B cell (primary cell): ENCODE data around the gene RAI1.

Experiments
- EZH2 ChIP-seq: IDR thresholded peaks from 2 replicates; pipeline ENCODE4 v1.6.1; 2012; ENCODE audit warnings: borderline replicate concordance, low read depth, mild to moderate bottlenecking, moderate library complexity, low read length; ENCODE audit not compliant: insufficient read depth, poor library complexity, severe bottlenecking
- TF ChIP-seq, protein P1 (sequence below): fragments of 200-600 bp; IDR thresholded peaks from one replicate; pipeline ENCODE4 v1.8.0; 2022; ENCODE audit warnings: antibody characterized with exemption, mild to moderate bottlenecking

DNA sequence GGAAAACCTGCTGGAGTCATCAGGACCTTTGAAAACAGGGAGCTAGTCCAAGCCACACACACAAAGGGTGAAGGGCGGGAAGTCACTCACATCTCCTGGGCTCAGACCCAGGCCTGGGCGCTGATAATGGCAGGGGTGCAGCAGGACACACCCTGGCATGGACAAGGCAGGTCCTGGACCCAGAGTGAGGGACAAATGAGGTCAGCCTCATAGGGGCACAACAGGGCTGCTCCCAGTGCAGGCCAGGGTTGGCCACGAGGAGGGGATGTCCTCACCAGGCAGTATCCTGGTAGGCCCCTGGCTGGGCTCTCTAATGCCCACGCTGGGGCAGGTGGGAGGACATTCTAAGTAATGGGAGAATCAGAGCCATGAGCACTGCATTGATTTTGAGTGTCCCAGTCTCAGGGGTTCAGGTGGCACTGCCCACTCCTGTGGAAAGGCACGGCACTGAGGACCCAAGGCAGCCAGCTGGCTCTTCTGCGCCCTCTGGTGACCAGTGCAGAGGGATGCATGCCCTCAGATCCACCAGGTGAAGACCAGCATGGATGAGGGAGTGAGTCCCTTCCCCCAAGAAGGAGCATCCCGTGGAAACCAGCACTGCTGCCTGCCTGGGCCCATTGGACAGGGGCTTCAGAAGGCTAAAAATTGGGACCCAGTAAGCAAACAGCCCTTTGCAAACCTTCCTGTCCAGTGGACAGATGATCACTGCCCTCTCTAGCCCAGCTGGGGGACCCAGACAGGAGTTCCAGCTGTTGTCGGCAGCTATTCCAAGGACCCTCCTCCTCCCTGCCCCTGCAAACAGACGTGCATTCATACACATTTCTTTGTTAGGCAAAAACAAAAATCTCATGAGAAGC, 178.9 kb downstream of the RAI1 start:
- TF ChIP-seq, protein P1, sequence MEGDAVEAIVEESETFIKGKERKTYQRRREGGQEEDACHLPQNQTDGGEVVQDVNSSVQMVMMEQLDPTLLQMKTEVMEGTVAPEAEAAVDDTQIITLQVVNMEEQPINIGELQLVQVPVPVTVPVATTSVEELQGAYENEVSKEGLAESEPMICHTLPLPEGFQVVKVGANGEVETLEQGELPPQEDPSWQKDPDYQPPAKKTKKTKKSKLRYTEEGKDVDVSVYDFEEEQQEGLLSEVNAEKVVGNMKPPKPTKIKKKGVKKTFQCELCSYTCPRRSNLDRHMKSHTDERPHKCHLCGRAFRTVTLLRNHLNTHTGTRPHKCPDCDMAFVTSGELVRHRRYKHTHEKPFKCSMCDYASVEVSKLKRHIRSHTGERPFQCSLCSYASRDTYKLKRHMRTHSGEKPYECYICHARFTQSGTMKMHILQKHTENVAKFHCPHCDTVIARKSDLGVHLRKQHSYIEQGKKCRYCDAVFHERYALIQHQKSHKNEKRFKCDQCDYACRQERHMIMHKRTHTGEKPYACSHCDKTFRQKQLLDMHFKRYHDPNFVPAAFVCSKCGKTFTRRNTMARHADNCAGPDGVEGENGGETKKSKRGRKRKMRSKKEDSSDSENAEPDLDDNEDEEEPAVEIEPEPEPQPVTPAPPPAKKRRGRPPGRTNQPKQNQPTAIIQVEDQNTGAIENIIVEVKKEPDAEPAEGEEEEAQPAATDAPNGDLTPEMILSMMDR = peak; percentile 96
- TF ChIP-seq EZH2 = no peak
